AG09309 (cell line): ENCODE results near the gene NOS1AP.

Experiments used
- DNase-seq: peaks from one replicate; pipeline ENCODE4 v3.0.0-alpha.2; 2010; ENCODE audit warnings: low read depth
- H3K4me3 ChIP-seq: 2 replicates; pipeline ENCODE4 v1.5.1; 2011; ENCODE audit warnings: mild to moderate bottlenecking, low read depth, low read length, moderate library complexity; ENCODE audit not compliant: control insufficient read depth
- CTCF ChIP-seq: IDR thresholded peaks from 2 replicates; pipeline ENCODE4 v1.5.1; 2011; ENCODE audit warnings: mild to moderate bottlenecking, low read depth, low read length, inconsistent platforms; ENCODE audit not compliant: insufficient read depth, control insufficient read depth; ENCODE audit errors: missing control alignments

Gene NOS1AP

DNA sequence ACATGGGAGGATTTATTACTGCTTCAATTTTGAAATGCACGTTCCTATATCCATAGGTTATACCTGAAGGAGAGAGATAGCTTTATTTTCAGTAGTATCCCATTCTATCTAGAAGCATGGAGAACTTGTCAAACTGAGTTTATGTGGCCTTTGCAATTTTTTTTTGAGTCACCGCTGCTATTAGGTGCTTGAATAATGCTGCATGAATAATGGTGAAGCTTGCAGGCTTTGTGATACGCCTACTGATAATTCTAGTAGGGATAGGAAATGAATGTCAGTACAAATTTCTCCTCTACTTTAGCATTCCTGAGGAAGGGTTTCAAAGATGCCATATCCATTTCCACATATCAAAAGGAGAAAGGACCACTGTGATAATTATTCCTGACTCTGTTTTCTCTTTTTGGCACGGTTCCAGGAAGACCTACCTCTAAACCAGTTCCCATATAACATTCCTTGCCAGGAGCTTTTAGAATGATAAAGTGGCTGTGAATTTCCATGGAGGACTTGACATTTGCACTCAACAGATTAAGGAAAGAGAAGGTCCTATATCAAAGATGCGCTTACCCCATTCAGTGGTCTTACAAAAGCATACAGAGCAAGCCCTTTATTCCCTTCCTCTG lies 223.7 kb downstream of the NOS1AP start:
- TF ChIP-seq CTCF = no peak
- no peak for DNase-seq
- no peak overlapping the region for H3K4me3 ChIP-seq

GRCh38 chr1:162294015-162294414 lies 224.5 kb downstream of the NOS1AP start:
- no peak overlapping the region for H3K4me3 ChIP-seq
- no peak for TF ChIP-seq CTCF
- DNase-seq = no peak

DNA sequence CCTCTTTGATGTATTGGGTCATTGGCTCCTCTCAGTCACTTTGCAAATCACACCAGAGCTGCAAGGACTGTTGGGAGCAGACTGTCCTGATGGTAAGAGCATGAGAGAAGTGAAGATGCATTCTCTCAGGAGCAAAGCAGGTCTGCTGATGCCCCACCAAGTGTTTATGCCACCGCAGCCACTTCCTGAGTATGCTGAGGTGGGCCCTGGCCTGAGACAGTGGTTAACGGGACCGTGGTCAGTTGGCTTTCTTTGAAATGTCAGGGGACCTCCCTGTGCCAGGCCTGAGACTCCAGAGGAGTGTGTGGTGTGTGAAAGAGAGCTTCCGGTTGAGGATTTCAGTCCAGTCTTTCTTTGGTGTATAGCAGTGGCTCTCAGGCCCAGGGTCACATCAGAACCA lies 227.7 kb downstream of the NOS1AP start:
- TF ChIP-seq CTCF = no peak
- DNase-seq = no peak
- H3K4me3 ChIP-seq = no peak overlapping the region

- DNase-seq = no peak
- H3K4me3 ChIP-seq = no peak overlapping the region
- TF ChIP-seq CTCF = no peak
These were observed 228.8 kb downstream of the NOS1AP start for GRCh38 chr1:162298266-162298665.

GRCh38 chr1:162299018-162299417 lies 229.5 kb downstream of the NOS1AP start:
- DNase-seq = no peak
- no peak overlapping the region for H3K4me3 ChIP-seq
- no peak for TF ChIP-seq CTCF

GRCh38 chr1:162300057-162300917 lies 230.8 kb downstream of the NOS1AP start:
- TF ChIP-seq CTCF = no peak
- no peak for DNase-seq
- H3K4me3 ChIP-seq = no peak overlapping the region

GRCh38 chr1:162301696-162302095 lies 232.2 kb downstream of the NOS1AP start:
- no peak for DNase-seq
- TF ChIP-seq CTCF = no peak

More at GRCh38 chr1:162301696-162302095, 232.2 kb downstream of the NOS1AP start:
- H3K4me3 ChIP-seq = no peak overlapping the region
